IMR-90 (cell line): Measurements from ENCODE around the gene RBM11. TPM values are rescaled to one million over a fixed set of nuclear protein-coding genes. Genes with fewer than 3 reads are reported as not detected.

Experiments
- ATAC-seq: fragments of 200-7000 bp; cut with Tn5 transposase; 2 replicates; pipeline ENCODE4 v1.9.1; 2020; ENCODE audit warnings: low read depth, mild to moderate bottlenecking, moderate library complexity
- BruUV-seq: library from RNA; stranded (reverse); fragments of 400-500 nt; replicated peaks from 2 replicates; lab custom pipeline; 2021; lab: Mats Ljungman, UMichigan
- CTCF ChIA-PET: fragments of 300-600 bp; formaldehyde crosslinking; extraction: SDS; loops from one replicate; lab custom pipeline; 2021; ENCODE audit warnings: antibody characterized with exemption; lab: Yijun Ruan, JAX
- POLR2A ChIA-PET: fragments of 300-600 bp; sonication (Branson Sonifier 250); formaldehyde crosslinking; loops from one replicate; lab custom pipeline; 2022; ENCODE audit warnings: antibody characterized with exemption; ENCODE audit not compliant: unreplicated experiment; lab: Charles Lee
- DNase-seq: peaks from one replicate; pipeline ENCODE4 v3.0.0; 2013
- H2AFZ ChIP-seq: replicated peaks from 2 replicates; pipeline ENCODE3; 2013; ENCODE audit warnings: low read length, mild to moderate bottlenecking; ENCODE audit not compliant: poor library complexity
- H2AK5ac ChIP-seq: 2 replicates; pipeline ENCODE4 v1.6.1; 2013; ENCODE audit warnings: low read depth, low read length, inconsistent platforms
- H2AK9ac ChIP-seq: replicated peaks from 2 replicates; pipeline ENCODE3; 2013; ENCODE audit warnings: mild to moderate bottlenecking, low read depth, low read length, moderate library complexity; ENCODE audit not compliant: poor library complexity
- H2BK120ac ChIP-seq: 2 replicates; pipeline ENCODE4 v1.6.1; 2013; ENCODE audit warnings: low read depth, low read length, inconsistent platforms
- H2BK15ac ChIP-seq: 3 replicates; pipeline ENCODE4 v1.6.1; 2013; ENCODE audit warnings: low read depth, low read length, inconsistent platforms
- H2BK20ac ChIP-seq: 2 replicates; pipeline ENCODE4 v1.6.1; 2013; ENCODE audit warnings: low read depth, mild to moderate bottlenecking, inconsistent platforms, low read length, moderate library complexity
- H2BK5ac ChIP-seq: 2 replicates; pipeline ENCODE4 v1.6.1; 2013; ENCODE audit warnings: mild to moderate bottlenecking, low read depth, low read length, inconsistent platforms; ENCODE audit not compliant: poor library complexity, severe bottlenecking
- H3K14ac ChIP-seq: replicated peaks from 2 replicates; pipeline ENCODE4 v1.6.1; 2013; ENCODE audit warnings: low read depth, low read length, inconsistent platforms
- H3K18ac ChIP-seq: 2 replicates; pipeline ENCODE4 v1.6.1; 2013; ENCODE audit warnings: low read depth, low read length, control low read depth
- H3K23ac ChIP-seq: 2 replicates; pipeline ENCODE4 v1.6.1; 2013; ENCODE audit warnings: low read depth, low read length, inconsistent platforms
- H3K27ac ChIP-seq: 2 replicates; pipeline ENCODE4 v1.5.1; 2013; ENCODE audit warnings: mild to moderate bottlenecking, control low read depth, low read length; ENCODE audit not compliant: insufficient read depth
- H3K27me3 ChIP-seq: 2 replicates; pipeline ENCODE4 v1.6.1; 2013; ENCODE audit warnings: low read length; ENCODE audit not compliant: control insufficient read depth, insufficient read depth
- H3K36me3 ChIP-seq: 2 replicates; pipeline ENCODE4 v1.6.1; 2013; ENCODE audit warnings: low read length, mixed read lengths; ENCODE audit not compliant: control insufficient read depth, insufficient read depth
- H3K4ac ChIP-seq: 2 replicates; pipeline ENCODE4 v1.6.1; 2013; ENCODE audit warnings: low read depth, low read length, inconsistent platforms
- H3K4me1 ChIP-seq: 2 replicates; pipeline ENCODE4 v1.6.1; 2013; ENCODE audit warnings: low read length, mixed read lengths; ENCODE audit not compliant: control insufficient read depth, insufficient read depth
- H3K4me2 ChIP-seq: 2 replicates; pipeline ENCODE4 v1.6.1; 2013; ENCODE audit warnings: low read depth, mild to moderate bottlenecking, control low read depth, low read length, moderate library complexity
- H3K4me3 ChIP-seq: 2 replicates; pipeline ENCODE4 v1.5.1; 2013; ENCODE audit warnings: low read depth, mild to moderate bottlenecking, control low read depth, low read length, moderate library complexity; ENCODE audit not compliant: insufficient read depth
- H3K56ac ChIP-seq: 2 replicates; pipeline ENCODE4 v1.6.1; 2013; ENCODE audit warnings: low read length, inconsistent platforms; ENCODE audit not compliant: insufficient read depth; ENCODE audit errors: extremely low read depth
- H3K79me1 ChIP-seq, 2 experiments: 2 replicates each; pipeline ENCODE4 v1.6.1; 2013; ENCODE audit warnings: low read length in 2 of 2, inconsistent platforms in 1 of 2, low read depth in 1 of 2
- H3K9ac ChIP-seq: 2 replicates; pipeline ENCODE4 v1.6.1; 2013; ENCODE audit warnings: low read depth, low read length, control low read depth
- H3K9me1 ChIP-seq: 2 replicates; pipeline ENCODE4 v1.6.1; 2013; ENCODE audit warnings: low read length, inconsistent platforms; ENCODE audit not compliant: insufficient read depth
- H3K9me3 ChIP-seq: 2 replicates; pipeline ENCODE4 v1.6.1; 2013; ENCODE audit warnings: low read length; ENCODE audit not compliant: control insufficient read depth, insufficient read depth
- H4K20me1 ChIP-seq: 2 replicates; pipeline ENCODE4 v1.6.1; 2013; ENCODE audit warnings: low read length, inconsistent platforms; ENCODE audit not compliant: insufficient read depth
- H4K5ac ChIP-seq: 2 replicates; pipeline ENCODE4 v1.6.1; 2013; ENCODE audit warnings: mild to moderate bottlenecking, low read depth, low read length, control low read depth
- H4K8ac ChIP-seq, 2 experiments: 2 replicates each; pipeline ENCODE4 v1.6.1; 2013; ENCODE audit warnings: low read depth in 2 of 2, low read length in 2 of 2, control low read depth in 1 of 2, inconsistent platforms in 1 of 2
- H4K91ac ChIP-seq: 2 replicates; pipeline ENCODE4 v1.6.1; 2013; ENCODE audit warnings: low read depth, low read length, inconsistent platforms; ENCODE audit not compliant: insufficient read depth
- RFX5 ChIP-seq: IDR thresholded peaks from 2 replicates; pipeline ENCODE4 v1.8.0; 2012; ENCODE audit warnings: low read depth, mild to moderate bottlenecking, low read length, moderate library complexity
- WGBS, 2 experiments: methylation state at CpG; one replicate each; pipeline versions ENCODE4 v1.1.5 to v1.1.7; 2013; ENCODE audit warnings: missing lambda C conversion rate in 2 of 2; ENCODE audit not compliant: insufficient read length in 1 of 2; ENCODE audit errors: extremely low coverage in 2 of 2; 5-methylcytosine and 5-hydroxymethylcytosine counted together
- dilution Hi-C: fragments of 300-500 bp; cut with HindIII; formaldehyde crosslinking; loops from one replicate; pipeline ENCODE4 v1.14.3; 2018; ENCODE audit warnings: low sequenced_read_pairs; ENCODE audit not compliant: unreplicated experiment
- in situ Hi-C: fragments of 300-500 bp; cut with MboI; formaldehyde crosslinking; loops from 3 replicates; pipeline ENCODE4 v1.14.3; 2019; ENCODE audit warnings: low sequenced_read_pairs, inconsistent platforms, mixed read lengths
- intact Hi-C: fragments of 100-400 bp; cut with micrococcal nuclease; formaldehyde crosslinking; loops from 2 replicates; pipeline ENCODE4 v1.10.0; 2022
- polyA plus RNA-seq, 3 experiments: library from polyadenylated mRNA; depleted of rRNA; stranded (reverse); fragments of >200 nt; gene quantifications; 2 replicates each; pipeline ENCODE4 v1.2.3, GENCODE V29; 2012; ENCODE audit warnings: low replicate concordance in 1 of 3
- total RNA-seq: library from RNA; depleted of rRNA; stranded (reverse); fragments of >200 nt; gene quantifications from 2 replicates; pipeline ENCODE4 v1.2.3, GENCODE V29; 2012

The RBM11 gene
- total and polyA plus RNA-seq, 2 of the 4 experiments (the other 2 are of a cell fraction): 0.10 to 0.18 TPM

GRCh38 chr21:14210738-14211137 is 5.2 kb upstream of the RBM11 start, which contains the start of gene LIPI:
TSS of gene LIPI (minus strand) at chr21:14210955. CDS start at chr21:14210845, 110 bp downstream.
- H3K9me3 ChIP-seq: no peaks in the 10 kb centered on the region
- H2BK20ac ChIP-seq: no peak within 1 kb of the TSS
- no peaks in the 10 kb centered on the region for H4K20me1 ChIP-seq
- no peaks in the 10 kb centered on the region for H3K4me1 ChIP-seq
- H2BK15ac ChIP-seq: no peak within 1 kb of the TSS
- BruUV-seq: no TSS peak
- H3K27ac ChIP-seq: no peak within 1 kb of the TSS
- no peak within 1 kb of the TSS for H3K23ac ChIP-seq
- dilution Hi-C loops (no loop called here), intact Hi-C loops (no loop called here), in situ Hi-C loops (no loop called here)
- H3K9me1 ChIP-seq: no peaks in the 10 kb centered on the region
- no peak within 1 kb of the TSS for H2AK9ac ChIP-seq
- DNase-seq: no peak
- ChIA-PET CTCF (interaction anchor here (0.6 kb wide), 1 partner anchor 13 kb away, joined by 3 read pairs; no protein-coding TSS in a partner anchor), POLR2A (no interaction called here)
- H2BK120ac ChIP-seq: no peak within 1 kb of the TSS
- H2AK5ac ChIP-seq: no peak within 1 kb of the TSS
- H3K56ac ChIP-seq: no peak within 1 kb of the TSS
- H3K79me1 ChIP-seq: no peaks in the 10 kb centered on the region
- WGBS, 2 experiments: no CpG with 5 or more reads among the region's 1 CpG
- H3K18ac ChIP-seq: no peak within 1 kb of the TSS
- no peak within 1 kb of the TSS for H3K9ac ChIP-seq
- H4K91ac ChIP-seq: no peak within 1 kb of the TSS
- H4K5ac ChIP-seq: no peak within 1 kb of the TSS
- no peak within 1 kb of the TSS for H3K4ac ChIP-seq
- no peak within 1 kb of the TSS for H3K4me2 ChIP-seq
- no peak within 1 kb of the TSS for H2BK5ac ChIP-seq
- ATAC-seq: no peak
- H3K36me3 ChIP-seq: no peaks in the 10 kb centered on the region
- no peak within 1 kb of the TSS for H3K4me3 ChIP-seq
- no peak within 1 kb of the TSS for H4K8ac ChIP-seq
- no peak within 1 kb of the TSS for H2AFZ ChIP-seq
- no peak within 1 kb of the TSS for H3K14ac ChIP-seq
- no peak for TF ChIP-seq RFX5
- no peaks in the 10 kb centered on the region for H3K27me3 ChIP-seq
